ENCODE measurements around the gene FGB.
"Not testable (repeated sequence)": the region's sequence is repeated elsewhere in the genome, so short reads cannot be mapped to it uniquely, and the experiment has no call there.

- not testable (repeated sequence) for TF ChIP-seq POLR2A, POU2F2 (IDR thresholded peaks at IDR 0.05; ENCODE audit: low read depth, low read length)
Measured at GRCh38 chr4:154594343-154594742, 31.5 kb downstream of the FGB start.
